NCI-H526 treated with DMSO at 0.1 percent for 48 hours (cell line): Measurements from ENCODE around the gene TOMM40.

Source experiments
- DNase-seq: peaks from one replicate; lab custom pipeline; 2025; lab: John Stamatoyannopoulos, UW

TOMM40 gene

GRCh38 chr19:44891016-44891882, at the start of gene TOMM40:
TSS of gene TOMM40 (plus strand) at chr19:44891254. CDS start at chr19:44891416, 162 bp downstream.
- no peak for DNase-seq

- no peak for DNase-seq
Measured at GRCh38 chr19:44845286-44845611, 45.8 kb upstream of the TOMM40 start.

- DNase-seq = peak; percentile 91
Measured at GRCh38 chr19:44845612-44846454, 45.2 kb upstream of the TOMM40 start, which contains the start of gene NECTIN2. TSS of gene NECTIN2 (plus strand) at chr19:44846297. CDS start at chr19:44846526, 229 bp downstream.

- DNase-seq = peak; percentile 47
Measured at GRCh38 chr19:44846455-44847143, 44.5 kb upstream of the TOMM40 start.

- peak; percentile 28 for DNase-seq
Measured at GRCh38 chr19:44847144-44848035, 43.7 kb upstream of the TOMM40 start.

GRCh38 chr19:44848036-44848811, 42.8 kb upstream of the TOMM40 start:
- DNase-seq = no peak

GRCh38 chr19:44848812-44849447, 42.1 kb upstream of the TOMM40 start:
- no peak for DNase-seq

GRCh38 chr19:44850641-44851109, 40.4 kb upstream of the TOMM40 start:
- DNase-seq = no peak

- DNase-seq = no peak
Measured at GRCh38 chr19:44851427-44851826, 39.6 kb upstream of the TOMM40 start.

- no peak for DNase-seq
Measured at GRCh38 chr19:44855606-44856005, 35.4 kb upstream of the TOMM40 start.

- no peak for DNase-seq
Measured at GRCh38 chr19:44856421-44857083, 34.5 kb upstream of the TOMM40 start.

GRCh38 chr19:44857837-44858236, 33.2 kb upstream of the TOMM40 start:
- no peak for DNase-seq

- DNase-seq = peak; percentile 77
Measured at GRCh38 chr19:44861576-44861975, 29.5 kb upstream of the TOMM40 start.

- DNase-seq = no peak
Measured at GRCh38 chr19:44863990-44864389, 27.1 kb upstream of the TOMM40 start.

- no peak for DNase-seq
Measured at GRCh38 chr19:44865196-44865767, 25.8 kb upstream of the TOMM40 start.

- DNase-seq = no peak
Measured at GRCh38 chr19:44866664-44867063, 24.4 kb upstream of the TOMM40 start.

GRCh38 chr19:44867578-44867977, 23.5 kb upstream of the TOMM40 start:
- no peak for DNase-seq

- no peak for DNase-seq
Measured at GRCh38 chr19:44869733-44870470, 21.2 kb upstream of the TOMM40 start.
